GM10266 (cell line): Measurements from ENCODE around the gene VMP1.
"Not testable (repeated sequence)": the region's sequence is repeated elsewhere in the genome, so short reads cannot be mapped to it uniquely, and the experiment has no call there.

Experiments used
- DNase-seq: peaks from one replicate; pipeline ENCODE4 v3.0.0; 2012; ENCODE audit errors: extremely low spot score
- CTCF ChIP-seq: IDR thresholded peaks from 2 replicates; pipeline ENCODE4 v1.5.1; 2012; ENCODE audit warnings: mild to moderate bottlenecking, low read depth; ENCODE audit not compliant: control insufficient read depth, insufficient read depth; ENCODE audit errors: missing control alignments

VMP1 gene

DNA sequence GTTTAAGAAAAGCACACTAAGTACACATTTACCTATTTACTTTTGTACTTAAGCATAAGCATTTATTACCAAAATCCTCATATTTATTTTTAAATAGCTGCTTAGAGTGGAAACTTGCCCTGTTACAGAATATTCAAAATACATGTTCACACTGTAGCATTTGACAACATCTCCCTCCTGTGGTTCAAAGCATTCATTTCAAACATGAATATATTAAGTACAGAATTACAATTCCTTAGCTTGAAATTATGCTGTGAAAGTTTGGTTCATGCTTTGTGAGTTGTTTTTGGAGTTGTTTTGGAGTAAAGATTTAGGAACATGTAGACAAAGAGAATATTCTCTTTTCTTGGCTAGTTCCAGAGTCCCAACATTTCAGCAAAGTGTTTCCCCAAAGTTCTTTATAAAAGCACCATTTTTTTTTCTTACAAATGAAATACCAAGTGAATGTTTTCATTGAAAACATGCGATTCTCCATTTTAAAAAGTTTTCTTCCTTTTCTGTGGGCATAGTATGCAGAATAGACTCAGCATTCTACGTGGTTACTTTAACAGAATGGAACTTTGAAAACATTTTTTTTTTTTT, 152.1 kb downstream of the VMP1 start:
- no peak for DNase-seq
- peak; percentile 52 for TF ChIP-seq CTCF

- DNase-seq, result no peak
- no peak for TF ChIP-seq CTCF
Measured at GRCh38 chr17:59863616-59864015, 156.2 kb downstream of the VMP1 start.

- no peak for DNase-seq
- no peak for TF ChIP-seq CTCF
Measured at GRCh38 chr17:59869941-59870218, 162.4 kb downstream of the VMP1 start.

DNA sequence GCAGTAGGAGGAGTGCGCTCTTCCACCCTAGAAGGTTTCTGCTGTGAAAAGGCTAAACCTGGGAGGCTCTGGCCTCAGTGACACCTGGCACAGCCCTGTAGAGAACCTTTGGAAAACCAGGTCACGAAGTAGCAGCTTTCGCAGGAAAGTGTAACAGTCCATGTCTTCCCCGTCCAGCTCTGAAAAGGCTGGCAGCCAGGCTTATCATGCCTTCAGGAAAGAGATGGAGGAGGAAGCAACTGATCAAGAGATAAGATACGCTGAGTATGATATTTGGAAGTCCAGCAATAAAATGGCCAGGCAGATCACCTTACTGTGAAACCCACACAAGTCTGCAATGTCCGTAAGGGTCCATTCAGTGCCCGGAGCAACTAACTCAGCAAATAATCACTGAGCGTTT, 163.0 kb downstream of the VMP1 start:
- TF ChIP-seq CTCF, result no peak
- no peak for DNase-seq

GRCh38 chr17:59872351-59872750, 164.9 kb downstream of the VMP1 start:
- no peak for TF ChIP-seq CTCF
- DNase-seq, result no peak

- DNase-seq, result not testable (repeated sequence)
Measured at GRCh38 chr17:59873414-59873813, 166.0 kb downstream of the VMP1 start.

DNA sequence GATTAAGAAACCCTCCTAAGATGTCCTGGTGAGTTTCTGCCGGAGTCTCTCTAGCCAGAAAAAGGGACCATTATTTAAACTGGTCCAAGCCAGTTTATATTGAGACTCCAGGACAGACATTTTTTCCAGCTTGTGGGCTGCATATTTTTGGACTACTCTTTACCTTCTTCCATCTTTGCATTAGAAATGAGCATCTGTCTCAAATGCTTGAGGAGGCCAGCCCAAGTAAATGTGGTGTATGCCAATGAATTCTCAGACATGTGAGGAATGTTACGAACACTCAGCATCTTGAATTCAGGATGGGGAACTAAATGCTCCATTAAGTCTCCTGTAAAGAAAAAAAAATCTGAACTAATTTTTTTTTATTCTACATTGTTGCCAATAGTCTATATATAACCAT, 166.9 kb downstream of the VMP1 start:
- no peak for DNase-seq

More for the DNA sequence above, 166.9 kb downstream of the VMP1 start:
- TF ChIP-seq CTCF, result no peak
